ENCODE data around the gene DGKB. TPM values are rescaled to one million over a fixed set of nuclear protein-coding genes. Genes with fewer than 3 reads are reported as not detected.

DGKB gene
- total RNA-seq, 1 experiment from 2014 or later = not detected

- ChIA-PET POLR2A (no interaction called here), CTCF (no interaction called here)
- intact Hi-C loops (cut with micrococcal nuclease) = no loop called here
- DNase-seq (ENCODE audit: unreplicated experiment) = no peak
- Mint-ChIP-seq H3K36me3 (ENCODE audit: insufficient read depth, unreplicated experiment) (no peaks in the 10 kb centered on the region), H3K4me3 (ENCODE audit: unreplicated experiment) (no peak overlapping the region), H3K27ac (ENCODE audit: low read depth, unreplicated experiment) (no peak overlapping the region), H3K9me3 (ENCODE audit: unreplicated experiment) (no peaks in the 10 kb centered on the region), H3K4me1 (ENCODE audit: insufficient read depth, unreplicated experiment) (no peaks in the 10 kb centered on the region), H3K27me3 (ENCODE audit: insufficient read depth, unreplicated experiment) (no peaks in the 10 kb centered on the region)
- TF ChIP-seq, protein P1, sequence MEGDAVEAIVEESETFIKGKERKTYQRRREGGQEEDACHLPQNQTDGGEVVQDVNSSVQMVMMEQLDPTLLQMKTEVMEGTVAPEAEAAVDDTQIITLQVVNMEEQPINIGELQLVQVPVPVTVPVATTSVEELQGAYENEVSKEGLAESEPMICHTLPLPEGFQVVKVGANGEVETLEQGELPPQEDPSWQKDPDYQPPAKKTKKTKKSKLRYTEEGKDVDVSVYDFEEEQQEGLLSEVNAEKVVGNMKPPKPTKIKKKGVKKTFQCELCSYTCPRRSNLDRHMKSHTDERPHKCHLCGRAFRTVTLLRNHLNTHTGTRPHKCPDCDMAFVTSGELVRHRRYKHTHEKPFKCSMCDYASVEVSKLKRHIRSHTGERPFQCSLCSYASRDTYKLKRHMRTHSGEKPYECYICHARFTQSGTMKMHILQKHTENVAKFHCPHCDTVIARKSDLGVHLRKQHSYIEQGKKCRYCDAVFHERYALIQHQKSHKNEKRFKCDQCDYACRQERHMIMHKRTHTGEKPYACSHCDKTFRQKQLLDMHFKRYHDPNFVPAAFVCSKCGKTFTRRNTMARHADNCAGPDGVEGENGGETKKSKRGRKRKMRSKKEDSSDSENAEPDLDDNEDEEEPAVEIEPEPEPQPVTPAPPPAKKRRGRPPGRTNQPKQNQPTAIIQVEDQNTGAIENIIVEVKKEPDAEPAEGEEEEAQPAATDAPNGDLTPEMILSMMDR (IDR thresholded peaks at IDR 0.05; ENCODE audit: unreplicated experiment) = no peak
- no TSS peak for BruUV-seq (replicated peaks)
These were observed 599.0 kb downstream of the DGKB start for GRCh38 chr7:14303536-14303935.

- no peaks in the 10 kb centered on the region for H3K4me1 Mint-ChIP-seq (ENCODE audit: insufficient read depth, unreplicated experiment)
- H3K9me3 Mint-ChIP-seq (ENCODE audit: unreplicated experiment) = peaks cover 18% of the 10 kb centered on the region
- no peak for DNase-seq (ENCODE audit: unreplicated experiment)
- intact Hi-C loops (cut with micrococcal nuclease) = no loop called here
- H3K36me3 Mint-ChIP-seq (ENCODE audit: insufficient read depth, unreplicated experiment) = no peaks in the 10 kb centered on the region
- H3K4me3 Mint-ChIP-seq (ENCODE audit: unreplicated experiment) = no peak overlapping the region
- ChIA-PET POLR2A (no interaction called here), CTCF (no interaction called here)
- BruUV-seq (replicated peaks) = no TSS peak
- no peaks in the 10 kb centered on the region for H3K27me3 Mint-ChIP-seq (ENCODE audit: insufficient read depth, unreplicated experiment)
- H3K27ac Mint-ChIP-seq (ENCODE audit: low read depth, unreplicated experiment) = no peak overlapping the region
- TF ChIP-seq, protein P1 (IDR thresholded peaks at IDR 0.05; ENCODE audit: unreplicated experiment) = no peak
These were observed 607.9 kb downstream of the DGKB start for GRCh38 chr7:14294637-14295036.

- no peak for DNase-seq (ENCODE audit: unreplicated experiment)
- H3K4me3 Mint-ChIP-seq (ENCODE audit: unreplicated experiment) = no peak overlapping the region
- H3K36me3 Mint-ChIP-seq (ENCODE audit: insufficient read depth, unreplicated experiment) = no peaks in the 10 kb centered on the region
- H3K27me3 Mint-ChIP-seq (ENCODE audit: insufficient read depth, unreplicated experiment) = no peaks in the 10 kb centered on the region
- H3K4me1 Mint-ChIP-seq (ENCODE audit: insufficient read depth, unreplicated experiment) = no peaks in the 10 kb centered on the region
- ChIA-PET POLR2A (no interaction called here), CTCF (no interaction called here)
- peaks cover 18% of the 10 kb centered on the region for H3K9me3 Mint-ChIP-seq (ENCODE audit: unreplicated experiment)
- TF ChIP-seq, protein P1 (IDR thresholded peaks at IDR 0.05; ENCODE audit: unreplicated experiment) = no peak
- H3K27ac Mint-ChIP-seq (ENCODE audit: low read depth, unreplicated experiment) = no peak overlapping the region
- intact Hi-C loops (cut with micrococcal nuclease) = no loop called here
- no TSS peak for BruUV-seq (replicated peaks)
These were observed 609.1 kb downstream of the DGKB start for GRCh38 chr7:14293434-14293833.

DNA sequence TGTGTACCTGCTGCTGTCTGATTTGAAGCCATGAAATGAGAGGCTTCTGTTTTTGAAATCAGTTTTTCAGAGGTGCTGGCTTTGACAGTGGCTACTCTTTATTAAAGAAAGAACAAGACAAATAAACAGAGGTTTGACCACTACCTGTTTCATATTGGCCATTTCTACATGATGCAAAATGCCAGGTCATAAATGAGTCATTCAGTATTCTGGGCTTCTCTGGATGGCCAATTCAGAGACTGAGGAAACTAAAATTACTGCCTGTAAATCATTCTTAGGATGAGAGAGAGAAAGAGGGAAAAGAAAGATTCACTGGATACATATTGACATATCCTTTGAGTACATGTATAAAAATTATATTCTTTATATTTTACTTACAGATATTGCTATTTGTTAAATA, 609.8 kb downstream of the DGKB start:
- TF ChIP-seq, protein P1 (IDR thresholded peaks at IDR 0.05; ENCODE audit: unreplicated experiment) = no peak
- Mint-ChIP-seq H3K36me3 (ENCODE audit: insufficient read depth, unreplicated experiment) (no peaks in the 10 kb centered on the region), H3K27me3 (ENCODE audit: insufficient read depth, unreplicated experiment) (no peaks in the 10 kb centered on the region), H3K4me3 (ENCODE audit: unreplicated experiment) (no peak overlapping the region), H3K27ac (ENCODE audit: low read depth, unreplicated experiment) (no peak overlapping the region), H3K4me1 (ENCODE audit: insufficient read depth, unreplicated experiment) (no peaks in the 10 kb centered on the region), H3K9me3 (ENCODE audit: unreplicated experiment) (peaks cover 14% of the 10 kb centered on the region)
- ChIA-PET CTCF (no interaction called here), POLR2A (no interaction called here)
- no peak for DNase-seq (ENCODE audit: unreplicated experiment)
- BruUV-seq (replicated peaks) = no TSS peak
- intact Hi-C loops (cut with micrococcal nuclease) = no loop called here

Measured in MCF 10A (cell line).